Measurements from ENCODE around the gene BCR.

DNA sequence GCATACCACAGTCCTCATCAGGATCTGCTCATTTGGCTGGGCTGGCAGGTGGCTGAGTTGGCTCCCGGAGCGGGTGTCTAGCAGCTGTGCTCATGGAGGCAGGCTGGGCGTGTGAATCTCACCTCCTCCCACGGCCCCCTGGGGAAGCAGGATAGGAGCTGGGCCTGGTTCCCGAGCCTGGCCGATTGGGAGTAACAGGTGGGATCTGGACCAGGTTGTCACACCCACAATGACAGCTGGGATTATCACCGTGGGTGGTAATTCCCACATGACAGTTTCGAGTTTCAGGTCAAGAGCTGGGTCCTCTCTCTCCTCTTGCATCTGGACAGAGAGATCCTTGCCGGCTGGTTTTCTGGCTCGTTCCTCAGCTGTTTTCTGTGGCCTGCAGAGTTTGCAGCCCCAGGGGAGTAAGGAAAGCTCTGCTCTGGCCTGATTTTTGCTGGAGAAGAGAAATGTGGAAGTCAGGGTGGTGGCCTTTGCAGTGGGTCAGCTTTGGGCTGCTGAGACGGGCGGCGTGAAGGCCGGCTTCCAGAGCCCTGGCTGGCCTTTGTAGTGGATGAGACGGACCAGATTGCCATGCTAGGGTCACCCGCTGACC is 57.0 kb downstream of the BCR start:
- TF ChIP-seq, protein P1, sequence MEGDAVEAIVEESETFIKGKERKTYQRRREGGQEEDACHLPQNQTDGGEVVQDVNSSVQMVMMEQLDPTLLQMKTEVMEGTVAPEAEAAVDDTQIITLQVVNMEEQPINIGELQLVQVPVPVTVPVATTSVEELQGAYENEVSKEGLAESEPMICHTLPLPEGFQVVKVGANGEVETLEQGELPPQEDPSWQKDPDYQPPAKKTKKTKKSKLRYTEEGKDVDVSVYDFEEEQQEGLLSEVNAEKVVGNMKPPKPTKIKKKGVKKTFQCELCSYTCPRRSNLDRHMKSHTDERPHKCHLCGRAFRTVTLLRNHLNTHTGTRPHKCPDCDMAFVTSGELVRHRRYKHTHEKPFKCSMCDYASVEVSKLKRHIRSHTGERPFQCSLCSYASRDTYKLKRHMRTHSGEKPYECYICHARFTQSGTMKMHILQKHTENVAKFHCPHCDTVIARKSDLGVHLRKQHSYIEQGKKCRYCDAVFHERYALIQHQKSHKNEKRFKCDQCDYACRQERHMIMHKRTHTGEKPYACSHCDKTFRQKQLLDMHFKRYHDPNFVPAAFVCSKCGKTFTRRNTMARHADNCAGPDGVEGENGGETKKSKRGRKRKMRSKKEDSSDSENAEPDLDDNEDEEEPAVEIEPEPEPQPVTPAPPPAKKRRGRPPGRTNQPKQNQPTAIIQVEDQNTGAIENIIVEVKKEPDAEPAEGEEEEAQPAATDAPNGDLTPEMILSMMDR (IDR thresholded peaks at IDR 0.05), result no peak
- TF ChIP-seq POLR2A (IDR thresholded peaks at IDR 0.05), result no peak
